ENCODE data around the gene SLC13A4.

- TF ChIP-seq CTCF (IDR thresholded peaks at IDR 0.05): no peak
- no peak for TF ChIP-seq POLR2A (IDR thresholded peaks at IDR 0.05; ENCODE audit: low read depth)
Measured at GRCh38 chr7:135683609-135684008, 44.4 kb downstream of the SLC13A4 start.

All from esophagus muscularis mucosa (tissue), 3 donors.